PC-3 (cell line): Measurements from ENCODE around the gene SEMA6B.

ENCODE experiments used
- EZH2phosphoT487 ChIP-seq: fragments of 300-600 bp; sonication (generic); IDR thresholded peaks from 2 replicates; pipeline ENCODE4 v1.6.1; 2018; ENCODE audit warnings: mild to moderate bottlenecking, antibody characterized with exemption, low read length, borderline replicate concordance
- TF ChIP-seq, protein P1 (sequence below): fragments of 300-600 bp; sonication (generic); conservative IDR thresholded peaks from 2 replicates; pipeline ENCODE4 v1.5.1; 2017; ENCODE audit warnings: antibody characterized with exemption, low read depth, mild to moderate bottlenecking, low read length

DNA sequence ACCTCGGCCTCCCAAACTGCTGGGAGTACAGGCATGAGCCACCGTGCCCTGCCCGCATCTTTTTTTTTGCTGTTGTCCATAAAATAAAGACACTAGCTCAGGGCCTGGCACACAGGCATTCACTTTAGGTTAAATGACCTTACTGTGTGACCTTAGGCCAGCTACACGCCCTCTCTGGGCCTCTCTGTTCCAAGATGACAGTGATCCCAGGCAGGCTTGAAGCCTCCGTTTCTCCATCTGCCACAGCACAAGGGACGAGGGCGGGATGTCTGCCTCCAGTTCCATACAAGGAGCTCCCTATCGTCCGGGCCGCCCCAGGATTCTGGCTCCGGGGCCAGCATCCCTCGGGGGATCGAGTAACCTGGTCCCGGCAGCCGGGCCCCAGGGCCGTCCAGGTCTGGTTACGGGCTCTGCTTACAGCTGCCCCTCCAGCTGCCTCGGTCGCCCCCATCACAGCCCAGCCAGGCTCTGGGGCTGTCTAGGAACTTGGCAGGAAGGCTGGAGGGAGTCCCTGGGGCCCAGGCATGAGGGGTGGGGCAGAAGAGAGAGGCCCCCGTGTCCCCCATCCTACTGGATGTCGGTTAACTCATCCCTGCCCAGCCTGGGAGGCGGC is 11.9 kb upstream of the SEMA6B start:
- TF ChIP-seq, protein P1, sequence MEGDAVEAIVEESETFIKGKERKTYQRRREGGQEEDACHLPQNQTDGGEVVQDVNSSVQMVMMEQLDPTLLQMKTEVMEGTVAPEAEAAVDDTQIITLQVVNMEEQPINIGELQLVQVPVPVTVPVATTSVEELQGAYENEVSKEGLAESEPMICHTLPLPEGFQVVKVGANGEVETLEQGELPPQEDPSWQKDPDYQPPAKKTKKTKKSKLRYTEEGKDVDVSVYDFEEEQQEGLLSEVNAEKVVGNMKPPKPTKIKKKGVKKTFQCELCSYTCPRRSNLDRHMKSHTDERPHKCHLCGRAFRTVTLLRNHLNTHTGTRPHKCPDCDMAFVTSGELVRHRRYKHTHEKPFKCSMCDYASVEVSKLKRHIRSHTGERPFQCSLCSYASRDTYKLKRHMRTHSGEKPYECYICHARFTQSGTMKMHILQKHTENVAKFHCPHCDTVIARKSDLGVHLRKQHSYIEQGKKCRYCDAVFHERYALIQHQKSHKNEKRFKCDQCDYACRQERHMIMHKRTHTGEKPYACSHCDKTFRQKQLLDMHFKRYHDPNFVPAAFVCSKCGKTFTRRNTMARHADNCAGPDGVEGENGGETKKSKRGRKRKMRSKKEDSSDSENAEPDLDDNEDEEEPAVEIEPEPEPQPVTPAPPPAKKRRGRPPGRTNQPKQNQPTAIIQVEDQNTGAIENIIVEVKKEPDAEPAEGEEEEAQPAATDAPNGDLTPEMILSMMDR, result no peak
- TF ChIP-seq EZH2phosphoT487, result no peak
